Measurements from ENCODE around the gene PLCD1. TPM values are rescaled to one million over a fixed set of nuclear protein-coding genes. Genes with fewer than 3 reads are reported as not detected.
A peak's percentile ranks its signal among the peaks of the same experiment; 100 is the strongest.

Gene PLCD1
- total and polyA plus RNA-seq, 2 of the 13 experiments (the other 11 are each of a cell fraction or from before 2014, with no cell fraction given) = 10.1 to 12.4 TPM

- TF ChIP-seq BATF2 (CRISPR knock-in tag; IDR thresholded peaks at IDR 0.05) = no peak
- TF ChIP-seq TEAD3 (CRISPR knock-in tag; optimal IDR thresholded peaks at IDR 0.05; ENCODE audit: borderline replicate concordance) = no peak
- TF ChIP-seq ZSCAN30 (CRISPR knock-in tag; IDR thresholded peaks at IDR 0.05) = no peak
- no peak for TF ChIP-seq TCF7 (IDR thresholded peaks at IDR 0.05; ENCODE audit: low read depth)
- no peak for TF ChIP-seq NR3C1 (CRISPR knock-in tag; IDR thresholded peaks at IDR 0.05)
- TF ChIP-seq CENPX (CRISPR knock-in tag; IDR thresholded peaks at IDR 0.05) = no peak
- TF ChIP-seq ATRX (CRISPR knock-in tag; IDR thresholded peaks at IDR 0.05; ENCODE audit: borderline replicate concordance) = no peak
- TF ChIP-seq HOMEZ (CRISPR knock-in tag; IDR thresholded peaks at IDR 0.05; ENCODE audit: low read depth) = no peak
- TF ChIP-seq MIER3 (CRISPR knock-in tag; IDR thresholded peaks at IDR 0.05; ENCODE audit: borderline replicate concordance) = no peak
- TF ChIP-seq LCORL (IDR thresholded peaks at IDR 0.05) = no peak
- TF ChIP-seq LCORL (CRISPR knock-in tag; IDR thresholded peaks at IDR 0.05) = no peak; the same call in 1 of the 2 replicates
- peak; percentile 66 for TF ChIP-seq CEBPG (CRISPR knock-in tag; IDR thresholded peaks at IDR 0.05)
- TF ChIP-seq EEA1 (CRISPR knock-in tag; IDR thresholded peaks at IDR 0.05; ENCODE audit: borderline replicate concordance) = no peak
- TF ChIP-seq MXD3 (CRISPR knock-in tag; IDR thresholded peaks at IDR 0.05) = no peak
- TF ChIP-seq TBL1XR1 (IDR thresholded peaks at IDR 0.05; ENCODE audit: borderline replicate concordance, low read length, partially characterized antibody) = no peak
- no peak for TF ChIP-seq ZNF768 (CRISPR knock-in tag; IDR thresholded peaks at IDR 0.05)
- TF ChIP-seq STAG1 (CRISPR knock-in tag; IDR thresholded peaks at IDR 0.05) = no peak
- 0 out of 2 replicates have a peak, but pooled peaks have one; percentile 0 for TF ChIP-seq CREM (IDR thresholded peaks at IDR 0.05)
- no peak for TF ChIP-seq CREM (CRISPR knock-in tag; IDR thresholded peaks at IDR 0.05)
- TF ChIP-seq ZNF292 (CRISPR knock-in tag; IDR thresholded peaks at IDR 0.05; ENCODE audit: borderline replicate concordance, low read depth) = no peak; the same call in 1 of the 2 replicates
- TF ChIP-seq ERF (CRISPR knock-in tag; IDR thresholded peaks at IDR 0.05) = no peak
- no peak for TF ChIP-seq FOXP4 (CRISPR knock-in tag; IDR thresholded peaks at IDR 0.05)
- TF ChIP-seq ZUFSP (CRISPR knock-in tag; IDR thresholded peaks at IDR 0.05; ENCODE audit: borderline replicate concordance) = no peak
- TF ChIP-seq ZNF232 (CRISPR knock-in tag; IDR thresholded peaks at IDR 0.05; ENCODE audit: borderline replicate concordance) = no peak
- TF ChIP-seq RCOR2 (CRISPR knock-in tag; IDR thresholded peaks at IDR 0.05) = no peak
- TF ChIP-seq GATA4 (IDR thresholded peaks at IDR 0.05; ENCODE audit: borderline replicate concordance, low read depth) = no peak
- TF ChIP-seq ZBTB1 (CRISPR knock-in tag; IDR thresholded peaks at IDR 0.05; ENCODE audit: borderline replicate concordance) = no peak
- no peak for TF ChIP-seq ZNF12 (CRISPR knock-in tag; IDR thresholded peaks at IDR 0.05)
Measured at GRCh38 chr3:38003817-38004414, 25.5 kb downstream of the PLCD1 start (continued).

Data from HepG2 (cell line).